Panc1 (cell line): Measurements from ENCODE around the gene ABCC8. TPM values are rescaled to one million over a fixed set of nuclear protein-coding genes. Genes with fewer than 3 reads are reported as not detected.

ENCODE experiments used
- ATAC-seq: fragments of 200-7000 bp; cut with Tn5 transposase; 2 replicates; pipeline ENCODE4 v1.9.1; 2020; ENCODE audit warnings: mild to moderate bottlenecking, moderate library complexity
- BruUV-seq: library from RNA; stranded (reverse); fragments of 400-500 nt; replicated peaks from 2 replicates; lab custom pipeline; 2021; lab: Mats Ljungman, UMichigan
- CTCF ChIA-PET: fragments of 300-600 bp; sonication (Branson Sonifier 250); formaldehyde crosslinking; loops from one replicate; lab custom pipeline; 2022; ENCODE audit warnings: antibody characterized with exemption; lab: Charles Lee
- POLR2A ChIA-PET: fragments of 300-600 bp; sonication (Branson Sonifier 250); formaldehyde crosslinking; loops from one replicate; lab custom pipeline; 2022; ENCODE audit warnings: antibody characterized with exemption; lab: Charles Lee
- DNase-seq: peaks from one replicate; pipeline ENCODE4 v3.0.0-alpha.2; 2010; ENCODE audit warnings: low read depth, low spot score
- H3K27ac ChIP-seq: 2 replicates; pipeline ENCODE4 v1.5.1; 2011; ENCODE audit warnings: mild to moderate bottlenecking, low read length, inconsistent platforms
- H3K27me3 ChIP-seq: fragments of 200-500 bp; sonication (Bioruptor generic); 2 replicates; pipeline ENCODE4 v1.6.0; 2014; ENCODE audit warnings: low read length, inconsistent platforms; ENCODE audit not compliant: control insufficient read depth, insufficient read depth
- H3K36me3 ChIP-seq: fragments of 200-500 bp; sonication (Bioruptor generic); 2 replicates; pipeline ENCODE4 v1.5.1; 2014; ENCODE audit warnings: inconsistent platforms, mild to moderate bottlenecking, low read length, moderate library complexity; ENCODE audit not compliant: control insufficient read depth, insufficient read depth
- H3K4me1 ChIP-seq: 2 replicates; pipeline ENCODE4 v1.5.1; 2011; ENCODE audit warnings: inconsistent platforms, mild to moderate bottlenecking, low read length, moderate library complexity; ENCODE audit not compliant: control insufficient read depth, insufficient read depth
- H3K4me3 ChIP-seq, 2 experiments: 2 replicates each; pipeline ENCODE4 v1.5.1; 2011 to 2012; ENCODE audit warnings: low read depth in 2 of 2, low read length in 2 of 2, mild to moderate bottlenecking in 2 of 2, inconsistent platforms in 1 of 2, moderate library complexity in 1 of 2
- H3K9me3 ChIP-seq: fragments of 200-500 bp; sonication (Bioruptor generic); 2 replicates; pipeline ENCODE4 v1.5.1; 2014; ENCODE audit warnings: low read depth, mild to moderate bottlenecking, inconsistent platforms, low read length, moderate library complexity; ENCODE audit not compliant: control insufficient read depth, insufficient read depth
- POLR2AphosphoS5 ChIP-seq: IDR thresholded peaks from 2 replicates; pipeline ENCODE4 v1.6.1; 2012; ENCODE audit warnings: mild to moderate bottlenecking, low read depth, low read length, moderate library complexity
- SIN3A ChIP-seq: IDR thresholded peaks from 2 replicates; pipeline ENCODE4 v1.6.1; 2012; ENCODE audit warnings: low read depth, mild to moderate bottlenecking, low read length, moderate library complexity, borderline replicate concordance; ENCODE audit not compliant: insufficient read depth
- TCF7L2 ChIP-seq: IDR thresholded peaks from 2 replicates; pipeline ENCODE4 v1.6.1; 2011; ENCODE audit warnings: mild to moderate bottlenecking, low read depth, low read length, inconsistent platforms
- in situ Hi-C: cut with HindIII; loops from 2 replicates; pipeline ENCODE4 v1.10.0; 2016; ENCODE audit warnings: low sequenced_read_pairs, low pct_unique_long_range_greater_than_20kb
- intact Hi-C: fragments of 100-400 bp; cut with micrococcal nuclease; formaldehyde crosslinking; loops from one replicate; pipeline ENCODE4 v1.10.0; 2022; ENCODE audit not compliant: unreplicated experiment
- total RNA-seq: library from RNA; stranded (reverse); gene quantifications from one replicate; pipeline ENCODE4 v1.2.1, GENCODE V29; 2021; ENCODE audit not compliant: unreplicated experiment
- TF ChIP-seq, protein P1 (sequence below), 2 experiments: IDR thresholded peaks; 2 replicates each; pipeline ENCODE4 v1.6.1; 2011 to 2012; ENCODE audit warnings: low read depth in 2 of 2, control low read depth in 1 of 2, low read length in 1 of 2, mild to moderate bottlenecking in 1 of 2, moderate library complexity in 1 of 2; ENCODE audit not compliant: insufficient read depth in 1 of 2
- TF ChIP-seq, protein P2 (sequence below): fragments of 450-650 bp; IDR thresholded peaks from 2 replicates; pipeline ENCODE4 v1.5.1; 2017; ENCODE audit warnings: mild to moderate bottlenecking

The ABCC8 gene
- total RNA-seq, 1 experiment from 2014 or later, result 0.18 TPM

DNA sequence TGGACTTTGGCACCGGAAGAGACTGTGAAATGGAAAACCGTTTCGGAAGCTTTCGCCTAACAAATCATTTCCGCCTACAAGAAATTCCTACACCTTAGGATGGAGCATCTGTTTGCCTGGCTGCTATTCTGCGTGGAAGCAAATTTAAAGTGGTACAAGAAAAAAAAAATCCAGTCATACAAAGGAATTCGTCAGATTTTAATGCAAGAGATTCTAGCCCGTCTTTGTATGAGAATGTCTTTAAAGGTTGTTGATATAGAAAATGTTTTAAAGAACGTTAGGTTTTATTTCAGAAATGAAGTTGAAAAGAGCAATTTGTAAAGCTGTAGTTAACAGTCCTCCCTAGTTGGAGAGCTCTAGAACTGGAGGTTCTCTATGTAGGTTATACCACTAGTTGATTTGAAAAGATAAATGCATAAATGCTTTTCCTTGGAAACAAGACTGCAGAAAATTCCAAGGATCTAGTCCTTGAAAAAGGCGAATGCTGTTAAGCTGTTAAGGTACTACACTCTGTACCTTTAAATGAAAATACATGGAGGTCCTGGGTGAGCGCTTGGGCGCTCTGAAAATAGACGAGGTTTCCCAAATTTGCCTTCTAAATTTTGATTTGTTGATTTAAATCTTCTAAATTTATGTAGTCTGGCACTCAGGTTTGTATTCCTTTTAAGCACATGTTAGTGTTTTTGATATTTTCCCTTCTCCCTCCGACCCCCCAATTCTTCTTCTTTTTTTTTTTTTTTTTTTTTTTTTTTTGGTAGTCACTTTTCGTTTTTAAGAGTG, 122.6 kb downstream of the ABCC8 start:
- ChIA-PET CTCF (interaction anchor here (0.5 to 0.7 kb wide), 5 partner anchors 28 to 379 kb away, joined by 3 to 16 read pairs (median 4); no protein-coding TSS in a partner anchor), POLR2A (no interaction called here)
- peak overlapping the region; percentile 84 for H3K27ac ChIP-seq
- no peaks in the 10 kb centered on the region for H3K9me3 ChIP-seq
- H3K4me3 ChIP-seq, result peak overlapping the region; percentile 58 to 89
- in situ Hi-C loops (no loop called here), intact Hi-C loops (loop anchor here (5.0 kb wide), 2 partner anchors 77 to 122 kb away; partner anchors contain the start of gene NUCB2)
- H3K27me3 ChIP-seq, result no peaks in the 10 kb centered on the region
- TF ChIP-seq, protein P1, sequence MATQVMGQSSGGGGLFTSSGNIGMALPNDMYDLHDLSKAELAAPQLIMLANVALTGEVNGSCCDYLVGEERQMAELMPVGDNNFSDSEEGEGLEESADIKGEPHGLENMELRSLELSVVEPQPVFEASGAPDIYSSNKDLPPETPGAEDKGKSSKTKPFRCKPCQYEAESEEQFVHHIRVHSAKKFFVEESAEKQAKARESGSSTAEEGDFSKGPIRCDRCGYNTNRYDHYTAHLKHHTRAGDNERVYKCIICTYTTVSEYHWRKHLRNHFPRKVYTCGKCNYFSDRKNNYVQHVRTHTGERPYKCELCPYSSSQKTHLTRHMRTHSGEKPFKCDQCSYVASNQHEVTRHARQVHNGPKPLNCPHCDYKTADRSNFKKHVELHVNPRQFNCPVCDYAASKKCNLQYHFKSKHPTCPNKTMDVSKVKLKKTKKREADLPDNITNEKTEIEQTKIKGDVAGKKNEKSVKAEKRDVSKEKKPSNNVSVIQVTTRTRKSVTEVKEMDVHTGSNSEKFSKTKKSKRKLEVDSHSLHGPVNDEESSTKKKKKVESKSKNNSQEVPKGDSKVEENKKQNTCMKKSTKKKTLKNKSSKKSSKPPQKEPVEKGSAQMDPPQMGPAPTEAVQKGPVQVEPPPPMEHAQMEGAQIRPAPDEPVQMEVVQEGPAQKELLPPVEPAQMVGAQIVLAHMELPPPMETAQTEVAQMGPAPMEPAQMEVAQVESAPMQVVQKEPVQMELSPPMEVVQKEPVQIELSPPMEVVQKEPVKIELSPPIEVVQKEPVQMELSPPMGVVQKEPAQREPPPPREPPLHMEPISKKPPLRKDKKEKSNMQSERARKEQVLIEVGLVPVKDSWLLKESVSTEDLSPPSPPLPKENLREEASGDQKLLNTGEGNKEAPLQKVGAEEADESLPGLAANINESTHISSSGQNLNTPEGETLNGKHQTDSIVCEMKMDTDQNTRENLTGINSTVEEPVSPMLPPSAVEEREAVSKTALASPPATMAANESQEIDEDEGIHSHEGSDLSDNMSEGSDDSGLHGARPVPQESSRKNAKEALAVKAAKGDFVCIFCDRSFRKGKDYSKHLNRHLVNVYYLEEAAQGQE (IDR thresholded peaks at IDR 0.05; ENCODE audit: insufficient read depth in 1 of 2, low read depth in 2 of 2, low read length in 1 of 2), result no peak
- TF ChIP-seq, protein P2, sequence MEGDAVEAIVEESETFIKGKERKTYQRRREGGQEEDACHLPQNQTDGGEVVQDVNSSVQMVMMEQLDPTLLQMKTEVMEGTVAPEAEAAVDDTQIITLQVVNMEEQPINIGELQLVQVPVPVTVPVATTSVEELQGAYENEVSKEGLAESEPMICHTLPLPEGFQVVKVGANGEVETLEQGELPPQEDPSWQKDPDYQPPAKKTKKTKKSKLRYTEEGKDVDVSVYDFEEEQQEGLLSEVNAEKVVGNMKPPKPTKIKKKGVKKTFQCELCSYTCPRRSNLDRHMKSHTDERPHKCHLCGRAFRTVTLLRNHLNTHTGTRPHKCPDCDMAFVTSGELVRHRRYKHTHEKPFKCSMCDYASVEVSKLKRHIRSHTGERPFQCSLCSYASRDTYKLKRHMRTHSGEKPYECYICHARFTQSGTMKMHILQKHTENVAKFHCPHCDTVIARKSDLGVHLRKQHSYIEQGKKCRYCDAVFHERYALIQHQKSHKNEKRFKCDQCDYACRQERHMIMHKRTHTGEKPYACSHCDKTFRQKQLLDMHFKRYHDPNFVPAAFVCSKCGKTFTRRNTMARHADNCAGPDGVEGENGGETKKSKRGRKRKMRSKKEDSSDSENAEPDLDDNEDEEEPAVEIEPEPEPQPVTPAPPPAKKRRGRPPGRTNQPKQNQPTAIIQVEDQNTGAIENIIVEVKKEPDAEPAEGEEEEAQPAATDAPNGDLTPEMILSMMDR, result no peak
- TF ChIP-seq TCF7L2 (no peak), SIN3A (no peak), POLR2AphosphoS5 (no peak)
- ATAC-seq, result no peak
- no peak for DNase-seq
- BruUV-seq, result no TSS peak
- peaks cover 4% of the 10 kb centered on the region; the same call in 1 of the 2 replicates for H3K4me1 ChIP-seq
- H3K36me3 ChIP-seq, result no peaks in the 10 kb centered on the region

DNA sequence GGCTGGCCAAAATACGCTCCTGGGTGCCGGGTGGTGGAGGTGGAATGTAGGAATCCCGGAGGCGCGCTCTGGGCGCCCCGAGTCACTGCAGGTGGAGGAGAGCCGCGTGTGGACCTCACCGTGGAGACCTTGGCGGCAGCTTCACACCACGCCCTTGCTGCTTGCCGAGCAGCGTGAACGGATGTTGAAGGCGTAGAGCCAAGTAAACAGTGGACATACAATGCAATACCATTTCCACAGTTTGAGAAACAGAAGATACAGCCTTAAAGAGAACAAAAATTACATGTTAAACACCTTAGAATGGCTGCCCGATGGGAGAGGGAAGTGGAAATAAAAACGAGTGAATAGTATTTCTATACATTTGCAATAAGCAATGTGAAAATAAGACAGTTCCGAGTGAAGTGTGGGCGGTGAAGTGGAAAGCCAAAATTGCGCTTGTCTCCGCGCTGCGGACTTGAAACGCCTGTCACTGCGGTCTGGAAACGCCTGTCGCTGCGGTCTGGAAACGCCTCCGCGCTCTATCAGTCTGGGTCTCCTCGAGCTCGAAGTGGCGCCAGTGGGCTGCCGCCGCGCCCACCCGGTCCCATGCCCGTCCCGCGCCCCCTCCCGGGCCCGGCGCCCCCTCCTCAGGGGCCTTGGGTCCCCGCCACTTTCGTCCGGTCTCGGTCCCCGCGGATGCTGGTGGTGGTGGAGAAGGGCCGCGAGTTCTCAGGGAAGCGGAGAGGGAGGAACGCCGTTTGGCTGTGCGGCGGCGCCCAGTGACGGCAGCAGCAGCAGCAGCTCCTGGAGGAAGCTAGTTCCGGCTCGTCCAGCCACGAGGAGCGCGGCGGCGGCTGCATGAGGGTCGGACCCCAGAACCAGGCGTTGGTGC, 123.5 kb downstream of the ABCC8 start:
- TF ChIP-seq, protein P2, result no peak
- TF ChIP-seq, protein P1 (IDR thresholded peaks at IDR 0.05; ENCODE audit: insufficient read depth in 1 of 2, low read depth in 2 of 2, low read length in 1 of 2), result no peak
- TF ChIP-seq POLR2AphosphoS5 (peak; percentile 33), SIN3A (0 out of 2 replicates have a peak, but pooled peaks have one; percentile 64)
- DNase-seq (peak; percentile 28), ATAC-seq (peak; percentile 88)
- BruUV-seq, result TSS peak; percentile 76
- H3K4me3 ChIP-seq, result peak overlapping the region; percentile 58 to 89
- H3K27ac ChIP-seq, result peak overlapping the region; percentile 84
- intact Hi-C loops, result loop anchor here (5.0 kb wide), 2 partner anchors 76 to 121 kb away; partner anchors contain the start of gene NUCB2
- in situ Hi-C loops, result no loop called here
- H3K27me3 ChIP-seq, result no peaks in the 10 kb centered on the region
- ChIA-PET POLR2A (interaction anchor here (0.6 kb wide), 3 partner anchors 78 to 276 kb away, joined by 3 to 8 read pairs (median 3); partner anchors contain the start of gene RPS13), CTCF (interaction anchor here (0.5 to 0.7 kb wide), 2 partner anchors 90 to 380 kb away, joined by 3 to 4 read pairs; no protein-coding TSS in a partner anchor)
- H3K4me1 ChIP-seq, result peaks cover 4% of the 10 kb centered on the region; the same call in 1 of the 2 replicates
- H3K36me3 ChIP-seq, result no peaks in the 10 kb centered on the region
- no peaks in the 10 kb centered on the region for H3K9me3 ChIP-seq
